Peyer's patch (tissue), 4 donors: Measurements from ENCODE around the gene SLC39A11. TPM values are rescaled to one million over a fixed set of nuclear protein-coding genes. Genes with fewer than 3 reads are reported as not detected.

ENCODE experiments used
- DNase-seq, 3 donors: peaks; one replicate each; pipeline ENCODE4 v3.0.0-alpha.2; 2017 to 2019
- H3K27ac ChIP-seq, 4 donors: fragments of 200-600 bp; sonication (generic); one replicate each; pipeline ENCODE4 v1.5.1; 2016 to 2019
- H3K27me3 ChIP-seq, 2 donors: fragments of 200-600 bp; sonication (generic); one replicate each; pipeline ENCODE4 v1.5.1; 2019
- H3K36me3 ChIP-seq, 3 donors: fragments of 200-600 bp; sonication (generic); one replicate each; pipeline ENCODE4 v1.5.1; 2016 to 2019
- H3K4me1 ChIP-seq, 4 donors: fragments of 200-600 bp; sonication (generic); one replicate each; pipeline ENCODE4 v1.5.1; 2016 to 2019
- H3K4me3 ChIP-seq, 4 donors: fragments of 200-600 bp; sonication (generic); 1 replicate in 3 of 4; 2 replicates in 1 of 4; pipeline ENCODE4 v1.5.1; 2016 to 2019; ENCODE audit warnings: mild to moderate bottlenecking in 1 of 4
- H3K9me3 ChIP-seq, 4 donors: fragments of 200-600 bp; sonication (generic); one replicate each; pipeline ENCODE4 v1.5.1; 2016 to 2019; ENCODE audit warnings: mild to moderate bottlenecking in 1 of 4
- CTCF ChIP-seq, 6 experiments: fragments of 450-650 bp in 4 of 6; fragments of 200-600 bp in 2 of 6; sonication (generic) in 1 of 6; IDR thresholded peaks; one replicate each; pipeline ENCODE4 v1.5.1; 2017 to 2019; ENCODE audit warnings: antibody characterized with exemption in 6 of 6, mild to moderate bottlenecking in 3 of 6, moderate library complexity in 1 of 6
- POLR2A ChIP-seq, 2 donors: fragments of 450-650 bp; IDR thresholded peaks; one replicate each; pipeline ENCODE4 v1.5.1; 2017; ENCODE audit warnings: antibody characterized with exemption in 2 of 2, mild to moderate bottlenecking in 2 of 2, moderate library complexity in 2 of 2
- total RNA-seq, 4 donors: library from RNA; depleted of rRNA; stranded (reverse); fragments of >200 nt; gene quantifications; one replicate each; pipeline ENCODE4 v1.1.0, GENCODE V29; 2016

The SLC39A11 gene
- total RNA-seq, 4 donors from 2014 or later = 39.9 to 91.6 (median 45.7) TPM

GRCh38 chr17:72697602-72698146 lies 394.8 kb downstream of the SLC39A11 start:
- H3K27ac ChIP-seq = no peak overlapping the region
- H3K9me3 ChIP-seq = no peaks in the 10 kb centered on the region
- no peak overlapping the region for H3K4me3 ChIP-seq
- no peak for DNase-seq
- H3K4me1 ChIP-seq = no peaks in the 10 kb centered on the region
- H3K36me3 ChIP-seq = no peaks in the 10 kb centered on the region
- peak in 1 of 6 experiments; percentile 3 for TF ChIP-seq CTCF (IDR thresholded peaks at IDR 0.05)
- TF ChIP-seq POLR2A (IDR thresholded peaks at IDR 0.05) = no peak
- H3K27me3 ChIP-seq = no peaks in the 10 kb centered on the region

DNA sequence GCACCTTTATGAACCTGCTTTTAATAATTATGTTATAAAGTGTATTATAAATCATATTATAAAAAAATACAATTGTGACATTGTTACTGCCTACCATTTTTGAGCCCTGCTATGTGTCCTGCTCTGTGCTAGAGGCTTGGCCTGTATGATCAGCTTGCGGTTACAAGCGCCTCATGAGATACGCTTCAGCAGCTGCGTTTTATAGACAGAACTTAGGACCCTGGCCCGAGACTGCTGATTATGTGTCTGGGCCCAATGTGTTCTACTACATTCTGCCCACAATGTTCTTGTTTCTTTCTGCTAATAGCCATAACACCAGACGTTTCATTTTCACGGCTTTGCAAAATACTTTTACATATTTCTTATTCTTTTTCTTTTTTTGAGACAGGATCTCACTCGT lies 395.8 kb downstream of the SLC39A11 start:
- no peak for TF ChIP-seq CTCF (IDR thresholded peaks at IDR 0.05)
- TF ChIP-seq POLR2A (IDR thresholded peaks at IDR 0.05) = no peak
- DNase-seq = no peak
- no peak overlapping the region for H3K27ac ChIP-seq

GRCh38 chr17:72696156-72696555 lies 396.3 kb downstream of the SLC39A11 start:
- H3K27me3 ChIP-seq = no peaks in the 10 kb centered on the region
- no peaks in the 10 kb centered on the region for H3K9me3 ChIP-seq
- TF ChIP-seq CTCF (IDR thresholded peaks at IDR 0.05) (no peak), POLR2A (IDR thresholded peaks at IDR 0.05) (no peak)
- H3K27ac ChIP-seq = no peak overlapping the region
- no peaks in the 10 kb centered on the region for H3K36me3 ChIP-seq
- no peak overlapping the region for H3K4me3 ChIP-seq
- no peaks in the 10 kb centered on the region for H3K4me1 ChIP-seq
- DNase-seq = no peak

More for the DNA sequence above, 395.8 kb downstream of the SLC39A11 start:
- no peaks in the 10 kb centered on the region for H3K36me3 ChIP-seq
- no peaks in the 10 kb centered on the region for H3K4me1 ChIP-seq
- H3K4me3 ChIP-seq = no peak overlapping the region
- H3K9me3 ChIP-seq = no peaks in the 10 kb centered on the region
- no peaks in the 10 kb centered on the region for H3K27me3 ChIP-seq

- no peaks in the 10 kb centered on the region for H3K36me3 ChIP-seq
- H3K4me1 ChIP-seq = no peaks in the 10 kb centered on the region
- no peaks in the 10 kb centered on the region for H3K9me3 ChIP-seq
- no peak overlapping the region for H3K4me3 ChIP-seq
- H3K27me3 ChIP-seq = no peaks in the 10 kb centered on the region
- DNase-seq = no peak
- no peak for TF ChIP-seq POLR2A (IDR thresholded peaks at IDR 0.05)
- no peak for TF ChIP-seq CTCF (IDR thresholded peaks at IDR 0.05)
- no peak overlapping the region for H3K27ac ChIP-seq
Measured at GRCh38 chr17:72693956-72694355, 398.5 kb downstream of the SLC39A11 start.

GRCh38 chr17:72693151-72693878 lies 399.2 kb downstream of the SLC39A11 start:
- Histone ChIP-seq H3K27ac (no peak overlapping the region), H3K4me1 (no peaks in the 10 kb centered on the region), H3K27me3 (no peaks in the 10 kb centered on the region), H3K4me3 (no peak overlapping the region), H3K36me3 (no peaks in the 10 kb centered on the region), H3K9me3 (no peaks in the 10 kb centered on the region)
- DNase-seq = no peak
- TF ChIP-seq CTCF (IDR thresholded peaks at IDR 0.05) = no peak
- no peak for TF ChIP-seq POLR2A (IDR thresholded peaks at IDR 0.05)
